Measurements from ENCODE around the gene MIAT. TPM values are rescaled to one million over a fixed set of nuclear protein-coding genes. Genes with fewer than 3 reads are reported as not detected.

MIAT gene
- total and polyA plus RNA-seq, 11 donors, result 0.12 to 2.7 (median 0.47) TPM

- TF ChIP-seq, protein P1, sequence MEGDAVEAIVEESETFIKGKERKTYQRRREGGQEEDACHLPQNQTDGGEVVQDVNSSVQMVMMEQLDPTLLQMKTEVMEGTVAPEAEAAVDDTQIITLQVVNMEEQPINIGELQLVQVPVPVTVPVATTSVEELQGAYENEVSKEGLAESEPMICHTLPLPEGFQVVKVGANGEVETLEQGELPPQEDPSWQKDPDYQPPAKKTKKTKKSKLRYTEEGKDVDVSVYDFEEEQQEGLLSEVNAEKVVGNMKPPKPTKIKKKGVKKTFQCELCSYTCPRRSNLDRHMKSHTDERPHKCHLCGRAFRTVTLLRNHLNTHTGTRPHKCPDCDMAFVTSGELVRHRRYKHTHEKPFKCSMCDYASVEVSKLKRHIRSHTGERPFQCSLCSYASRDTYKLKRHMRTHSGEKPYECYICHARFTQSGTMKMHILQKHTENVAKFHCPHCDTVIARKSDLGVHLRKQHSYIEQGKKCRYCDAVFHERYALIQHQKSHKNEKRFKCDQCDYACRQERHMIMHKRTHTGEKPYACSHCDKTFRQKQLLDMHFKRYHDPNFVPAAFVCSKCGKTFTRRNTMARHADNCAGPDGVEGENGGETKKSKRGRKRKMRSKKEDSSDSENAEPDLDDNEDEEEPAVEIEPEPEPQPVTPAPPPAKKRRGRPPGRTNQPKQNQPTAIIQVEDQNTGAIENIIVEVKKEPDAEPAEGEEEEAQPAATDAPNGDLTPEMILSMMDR (IDR thresholded peaks at IDR 0.05), result no peak
- no peak for TF ChIP-seq POLR2A (IDR thresholded peaks at IDR 0.05)
- peak within 1 kb of the TSS in 3 of 12 donors; percentile 27 to 82 (median 41) for H3K27ac ChIP-seq
- H3K9me3 ChIP-seq, result no peaks in the 10 kb centered on the region
- peaks cover 0 to 52% (median 4%) of the 10 kb centered on the region in 12 donors for H3K4me1 ChIP-seq
- H3K27me3 ChIP-seq, result peaks cover 0 to 12% (median 2%) of the 10 kb centered on the region in 9 donors
- 72 to 77% (median 73%) methylated on average over 6 to 7 of the region's 7 CpGs for WGBS, 4 donors
- intact Hi-C loops (cut with DNase I), result no loop called here
- H3K4me3 ChIP-seq, result no peak within 1 kb of the TSS
- ATAC-seq (peak in 3 of 4 donors; percentile 55 to 77 (median 74)), DNase-seq (peak; percentile 27 to 76 (median 39))
- H3K36me3 ChIP-seq, result no peaks in the 10 kb centered on the region
Measured at GRCh38 chr22:26617271-26618199, 39.9 kb upstream of the MIAT start, which contains the start of gene CRYBB1. CRYBB1 (minus strand) TSS chr22:26618027; CDS start chr22:26616319, 1,708 bp downstream.

- peak overlapping the region in 2 of 12 donors; percentile 27 to 82 for H3K27ac ChIP-seq
- 82 to 93% (median 87%) methylated on average over 8 of the region's 8 CpGs for WGBS, 4 donors
- H3K36me3 ChIP-seq, result no peaks in the 10 kb centered on the region
- H3K9me3 ChIP-seq, result no peaks in the 10 kb centered on the region
- no peak for DNase-seq
- H3K4me1 ChIP-seq, result peaks cover 0 to 52% (median 4%) of the 10 kb centered on the region in 12 donors
- no peak for TF ChIP-seq POLR2A (IDR thresholded peaks at IDR 0.05)
- TF ChIP-seq, protein P1 (IDR thresholded peaks at IDR 0.05), result no peak
- peaks cover 0 to 12% (median 2%) of the 10 kb centered on the region in 9 donors for H3K27me3 ChIP-seq
- ATAC-seq, result no peak
- no peak overlapping the region for H3K4me3 ChIP-seq
- intact Hi-C loops (cut with DNase I), result no loop called here
Measured at GRCh38 chr22:26618455-26618854, 38.9 kb upstream of the MIAT start.

- Histone ChIP-seq H3K27me3 (peaks cover 0 to 10% (median 2%) of the 10 kb centered on the region in 9 donors), H3K9me3 (no peaks in the 10 kb centered on the region), H3K4me1 (peaks cover 0 to 52% (median 4%) of the 10 kb centered on the region in 12 donors), H3K27ac (peak overlapping the region in 1 of 12 donors; percentile 4), H3K36me3 (no peaks in the 10 kb centered on the region), H3K4me3 (no peak overlapping the region)
- TF ChIP-seq, protein P1 (IDR thresholded peaks at IDR 0.05), result no peak
- TF ChIP-seq POLR2A (IDR thresholded peaks at IDR 0.05), result no peak
- 39 to 64% (median 53%) methylated on average over 4 to 6 of the region's 6 CpGs for WGBS, 4 donors
- DNase-seq (peak in 4 of 5 donors; percentile 25 to 65 (median 42)), ATAC-seq (peak; percentile 38 to 68 (median 65))
- intact Hi-C loops (cut with DNase I), result no loop called here
Measured at GRCh38 chr22:26619510-26619909, 37.9 kb upstream of the MIAT start.

DNA sequence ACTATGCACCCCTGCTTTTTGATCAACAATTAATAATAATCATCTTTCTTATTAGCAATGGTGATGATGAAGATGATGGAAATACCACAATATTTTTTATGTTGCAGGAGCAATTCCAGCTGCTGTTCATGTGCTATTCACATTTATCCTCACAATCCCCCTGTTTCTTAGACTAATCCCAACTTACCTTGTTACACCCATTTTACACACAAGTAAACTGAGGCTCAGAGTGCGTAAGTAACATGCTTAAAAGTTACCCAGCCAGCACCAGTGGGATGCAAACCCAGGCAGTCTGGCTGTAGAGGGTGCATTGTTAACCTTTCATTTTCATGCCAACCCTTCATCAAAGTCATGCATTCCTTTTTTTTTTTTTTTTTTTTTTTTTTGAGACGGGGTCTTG is 37.2 kb upstream of the MIAT start:
- Histone ChIP-seq H3K36me3 (no peaks in the 10 kb centered on the region), H3K27ac (no peak overlapping the region), H3K27me3 (peaks cover 0 to 3% (median 0%) of the 10 kb centered on the region in 9 donors), H3K4me3 (no peak overlapping the region), H3K4me1 (peaks cover 0 to 52% (median 4%) of the 10 kb centered on the region in 12 donors), H3K9me3 (no peaks in the 10 kb centered on the region)
- intact Hi-C loops (cut with DNase I), result no loop called here
- no peak for TF ChIP-seq POLR2A (IDR thresholded peaks at IDR 0.05)
- TF ChIP-seq, protein P1 (IDR thresholded peaks at IDR 0.05), result no peak
- DNase-seq (no peak), ATAC-seq (no peak)
- WGBS, 4 donors, result 82 to 90% (median 86%) methylated on average over 2 of the region's 2 CpGs

Data from heart left ventricle (tissue), 16 donors.